Caco-2 (cell line): Measurements from ENCODE around the gene CACNA1C. TPM values are rescaled to one million over a fixed set of nuclear protein-coding genes. Genes with fewer than 3 reads are reported as not detected.

ENCODE experiments used
- BruUV-seq: library from RNA; stranded (reverse); fragments of 400-500 nt; replicated peaks from 2 replicates; lab custom pipeline; 2021; lab: Mats Ljungman, UMichigan
- CTCF ChIA-PET: fragments of 300-600 bp; sonication (Branson Sonifier 250); formaldehyde crosslinking; loops from one replicate; lab custom pipeline; 2022; ENCODE audit warnings: antibody characterized with exemption; lab: Charles Lee
- POLR2A ChIA-PET: fragments of 300-600 bp; sonication (Branson Sonifier 250); formaldehyde crosslinking; loops from one replicate; lab custom pipeline; 2022; ENCODE audit warnings: antibody characterized with exemption; lab: Charles Lee
- DNase-seq, 2 experiments: peaks; one replicate each; pipeline versions ENCODE4 v3.0.0 to v3.0.0-alpha.2; 2020 to 2022
- H3K27me3 ChIP-seq: replicated peaks from 2 replicates; pipeline ENCODE4 v1.6.0; 2011; ENCODE audit warnings: low read length; ENCODE audit not compliant: control insufficient read depth, insufficient read depth
- H3K36me3 ChIP-seq: 2 replicates; pipeline ENCODE4 v1.5.1; 2011; ENCODE audit warnings: low read length; ENCODE audit not compliant: control insufficient read depth, insufficient read depth
- H3K4me1 ChIP-seq: fragments of 250-450 bp; sonication (Bioruptor Pico); 2 replicates; pipeline ENCODE4 v1.5.1; 2020; ENCODE audit warnings: mild to moderate bottlenecking
- H3K4me3 ChIP-seq: 2 replicates; pipeline ENCODE4 v1.5.1; 2011; ENCODE audit warnings: low read depth, mild to moderate bottlenecking, control low read depth, low read length
- H3K9me3 ChIP-seq: fragments of 250-450 bp; sonication (Bioruptor Pico); 2 replicates; pipeline ENCODE4 v1.5.1; 2020; ENCODE audit warnings: mild to moderate bottlenecking, moderate library complexity
- H3K27ac Mint-ChIP-seq: one replicate; pipeline ENCODE4 v1.8.0; 2022; ENCODE audit warnings: mixed read lengths; ENCODE audit not compliant: unreplicated experiment
- H3K27me3 Mint-ChIP-seq: one replicate; pipeline ENCODE4 v1.8.0; 2022; ENCODE audit warnings: mixed read lengths; ENCODE audit not compliant: insufficient read depth, unreplicated experiment
- H3K36me3 Mint-ChIP-seq: one replicate; pipeline ENCODE4 v1.8.0; 2022; ENCODE audit warnings: mild to moderate bottlenecking, mixed read lengths; ENCODE audit not compliant: insufficient read depth, unreplicated experiment
- H3K4me1 Mint-ChIP-seq: one replicate; pipeline ENCODE4 v1.8.0; 2022; ENCODE audit warnings: low read depth, mixed read lengths; ENCODE audit not compliant: unreplicated experiment
- H3K4me3 Mint-ChIP-seq: one replicate; pipeline ENCODE4 v1.8.0; 2022; ENCODE audit warnings: mild to moderate bottlenecking, moderate library complexity, mixed read lengths; ENCODE audit not compliant: unreplicated experiment
- H3K9me3 Mint-ChIP-seq: one replicate; pipeline ENCODE4 v1.8.0; 2022; ENCODE audit warnings: mixed read lengths; ENCODE audit not compliant: unreplicated experiment
- intact Hi-C: fragments of 100-400 bp; cut with micrococcal nuclease; formaldehyde crosslinking; loops from one replicate; pipeline ENCODE4 v1.10.0; 2022; ENCODE audit not compliant: unreplicated experiment
- total RNA-seq: library from RNA; stranded (reverse); gene quantifications from 2 replicates; pipeline ENCODE4 v1.2.3, GENCODE V29; 2022
- TF ChIP-seq, protein P1 (sequence below), 2 experiments: fragments of 200-600 bp in 1 of 2; IDR thresholded peaks; 1 replicate in 1 of 2; 2 replicates in 1 of 2; pipeline versions ENCODE4 v1.5.1 to v1.8.0; 2011 to 2022; ENCODE audit warnings: antibody characterized with exemption in 1 of 2, control low read depth in 1 of 2, inconsistent platforms in 1 of 2, low read depth in 1 of 2, low read length in 1 of 2, mild to moderate bottlenecking in 1 of 2, moderate library complexity in 1 of 2; ENCODE audit not compliant: insufficient read depth in 1 of 2, severe bottlenecking in 1 of 2, unreplicated experiment in 1 of 2

CACNA1C gene
- total RNA-seq, 1 experiment from 2014 or later, result not detected

DNA sequence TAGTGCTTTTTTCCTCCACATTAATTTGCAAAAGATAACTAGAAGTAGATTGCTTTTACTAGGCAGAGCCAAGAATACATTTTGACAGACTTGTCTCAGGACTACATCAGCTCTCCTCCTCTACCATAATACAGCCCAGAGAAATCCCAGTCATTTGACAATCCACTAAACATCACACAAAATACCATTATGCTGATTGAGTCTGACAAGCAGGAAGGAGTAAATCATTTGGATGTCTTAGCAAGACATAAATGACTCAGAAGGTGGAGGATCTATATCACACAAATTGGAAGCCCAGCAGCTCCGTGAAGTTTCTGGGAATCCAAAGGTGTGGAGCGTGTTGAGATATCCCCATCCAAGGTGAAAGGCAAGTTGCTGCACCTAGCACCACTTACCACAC, 666.6 kb downstream of the CACNA1C start:
- Mint-ChIP-seq H3K27ac (no peak overlapping the region), H3K9me3 (no peaks in the 10 kb centered on the region), H3K4me1 (no peaks in the 10 kb centered on the region), H3K27me3 (peaks cover 22% of the 10 kb centered on the region), H3K36me3 (no peaks in the 10 kb centered on the region), H3K4me3 (no peak overlapping the region)
- no peaks in the 10 kb centered on the region for H3K27me3 ChIP-seq
- H3K4me3 ChIP-seq, result no peak overlapping the region
- H3K36me3 ChIP-seq, result no peaks in the 10 kb centered on the region
- ChIA-PET POLR2A (no interaction called here), CTCF (no interaction called here)
- intact Hi-C loops, result no loop called here
- H3K9me3 ChIP-seq, result peaks cover 5% of the 10 kb centered on the region
- TF ChIP-seq, protein P1, sequence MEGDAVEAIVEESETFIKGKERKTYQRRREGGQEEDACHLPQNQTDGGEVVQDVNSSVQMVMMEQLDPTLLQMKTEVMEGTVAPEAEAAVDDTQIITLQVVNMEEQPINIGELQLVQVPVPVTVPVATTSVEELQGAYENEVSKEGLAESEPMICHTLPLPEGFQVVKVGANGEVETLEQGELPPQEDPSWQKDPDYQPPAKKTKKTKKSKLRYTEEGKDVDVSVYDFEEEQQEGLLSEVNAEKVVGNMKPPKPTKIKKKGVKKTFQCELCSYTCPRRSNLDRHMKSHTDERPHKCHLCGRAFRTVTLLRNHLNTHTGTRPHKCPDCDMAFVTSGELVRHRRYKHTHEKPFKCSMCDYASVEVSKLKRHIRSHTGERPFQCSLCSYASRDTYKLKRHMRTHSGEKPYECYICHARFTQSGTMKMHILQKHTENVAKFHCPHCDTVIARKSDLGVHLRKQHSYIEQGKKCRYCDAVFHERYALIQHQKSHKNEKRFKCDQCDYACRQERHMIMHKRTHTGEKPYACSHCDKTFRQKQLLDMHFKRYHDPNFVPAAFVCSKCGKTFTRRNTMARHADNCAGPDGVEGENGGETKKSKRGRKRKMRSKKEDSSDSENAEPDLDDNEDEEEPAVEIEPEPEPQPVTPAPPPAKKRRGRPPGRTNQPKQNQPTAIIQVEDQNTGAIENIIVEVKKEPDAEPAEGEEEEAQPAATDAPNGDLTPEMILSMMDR (IDR thresholded peaks at IDR 0.05; ENCODE audit: insufficient read depth in 1 of 2, low read depth in 1 of 2, low read length in 1 of 2, severe bottlenecking in 1 of 2, unreplicated experiment in 1 of 2), result no peak
- no peak for DNase-seq
- no peaks in the 10 kb centered on the region for H3K4me1 ChIP-seq
- BruUV-seq, result no TSS peak

DNA sequence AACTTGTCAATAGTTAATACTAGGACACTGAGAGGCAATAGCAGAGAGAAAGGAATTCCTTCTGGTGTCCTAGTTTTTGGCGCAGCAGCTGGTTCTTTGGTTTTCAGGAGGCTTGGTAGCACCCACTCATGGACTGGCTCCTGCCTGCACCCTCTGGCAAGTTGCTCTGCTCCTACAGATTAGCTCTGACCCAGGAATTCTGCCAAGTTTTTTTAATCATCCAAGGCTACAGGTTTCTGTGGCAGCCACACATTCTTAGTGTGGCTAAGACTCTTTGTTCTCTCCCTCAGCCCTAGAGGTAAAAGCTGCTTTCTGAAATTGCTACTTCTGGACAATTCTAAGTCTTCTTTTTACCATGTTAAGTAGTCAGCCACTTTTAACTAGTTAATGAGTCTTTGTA, 670.0 kb downstream of the CACNA1C start:
- Mint-ChIP-seq H3K27ac (no peak overlapping the region), H3K36me3 (no peaks in the 10 kb centered on the region), H3K4me3 (no peak overlapping the region), H3K4me1 (no peaks in the 10 kb centered on the region), H3K9me3 (no peaks in the 10 kb centered on the region), H3K27me3 (peaks cover 13% of the 10 kb centered on the region)
- TF ChIP-seq, protein P1 (IDR thresholded peaks at IDR 0.05; ENCODE audit: insufficient read depth in 1 of 2, low read depth in 1 of 2, low read length in 1 of 2, severe bottlenecking in 1 of 2, unreplicated experiment in 1 of 2), result no peak
- Histone ChIP-seq H3K27me3 (peaks cover 3% of the 10 kb centered on the region; the same call in 1 of the 2 replicates), H3K4me3 (no peak overlapping the region), H3K36me3 (no peaks in the 10 kb centered on the region), H3K4me1 (no peaks in the 10 kb centered on the region), H3K9me3 (peaks cover 5% of the 10 kb centered on the region; the same call in 1 of the 2 replicates)
- no peak for DNase-seq
- ChIA-PET CTCF (no interaction called here), POLR2A (no interaction called here)
- intact Hi-C loops, result no loop called here
- no TSS peak for BruUV-seq

DNA sequence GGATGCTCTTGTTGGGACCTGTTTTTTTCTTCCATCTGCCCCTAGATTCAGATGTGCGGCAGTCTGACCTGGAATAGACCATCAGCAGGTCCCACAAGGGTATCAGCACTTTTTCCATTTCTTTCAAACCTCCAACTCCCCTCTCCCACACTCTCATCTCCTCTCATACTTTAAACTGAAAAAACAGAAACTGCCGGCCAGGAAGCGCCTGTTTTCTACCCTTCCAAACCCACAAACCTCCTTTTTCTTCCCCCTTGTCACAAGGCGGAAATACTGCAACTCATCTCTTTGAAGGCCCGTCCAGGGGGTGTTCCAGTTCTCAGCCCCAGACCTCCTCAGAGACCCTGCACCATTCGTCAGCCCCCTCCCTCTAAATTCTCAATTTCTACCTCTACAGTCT, 679.5 kb downstream of the CACNA1C start:
- Histone ChIP-seq H3K4me1 (no peaks in the 10 kb centered on the region), H3K4me3 (no peak overlapping the region), H3K27me3 (0 out of 2 replicates have a peak, but pooled peaks cover 1% of the 10 kb centered on the region), H3K9me3 (no peaks in the 10 kb centered on the region), H3K36me3 (no peaks in the 10 kb centered on the region)
- intact Hi-C loops, result no loop called here
- ChIA-PET CTCF (no interaction called here), POLR2A (no interaction called here)
- H3K4me1 Mint-ChIP-seq, result no peaks in the 10 kb centered on the region
- BruUV-seq, result no TSS peak
- DNase-seq, result no peak
- no peak overlapping the region for H3K27ac Mint-ChIP-seq
- no peaks in the 10 kb centered on the region for H3K36me3 Mint-ChIP-seq
- no peak overlapping the region for H3K4me3 Mint-ChIP-seq
- H3K9me3 Mint-ChIP-seq, result no peaks in the 10 kb centered on the region
- TF ChIP-seq, protein P1 (IDR thresholded peaks at IDR 0.05; ENCODE audit: insufficient read depth in 1 of 2, low read depth in 1 of 2, low read length in 1 of 2, severe bottlenecking in 1 of 2, unreplicated experiment in 1 of 2), result no peak
- peaks cover 39% of the 10 kb centered on the region for H3K27me3 Mint-ChIP-seq
